Mucosa of descending colon (tissue), 3 donors: Measurements from ENCODE around the gene TC2N. TPM values are rescaled to one million over a fixed set of nuclear protein-coding genes. Genes with fewer than 3 reads are reported as not detected.
A peak's percentile ranks its signal among the peaks of the same experiment; 100 is the strongest.
"Not testable (repeated sequence)": the region's sequence is repeated elsewhere in the genome, so short reads cannot be mapped to it uniquely, and the experiment has no call there.

Experiments
- ATAC-seq: fragments of 200-7000 bp; cut with Tn5 transposase; one replicate; pipeline ENCODE4 v1.9.1; 2020; ENCODE audit warnings: mild to moderate bottlenecking, moderate library complexity
- DNase-seq, 3 donors: peaks; one replicate each; pipeline ENCODE4 v3.0.0-alpha.2; 2020
- H3K36me3 ChIP-seq: fragments of 200-600 bp; one replicate; pipeline ENCODE4 v1.8.0; 2021; ENCODE audit warnings: low read depth, mild to moderate bottlenecking
- H3K4me1 ChIP-seq: fragments of 200-600 bp; one replicate; pipeline ENCODE4 v1.8.0; 2021; ENCODE audit warnings: low read depth, mild to moderate bottlenecking
- H3K4me3 ChIP-seq: fragments of 200-600 bp; one replicate; pipeline ENCODE4 v1.8.0; 2021; ENCODE audit warnings: mild to moderate bottlenecking
- H3K9me3 ChIP-seq: fragments of 200-600 bp; one replicate; pipeline ENCODE4 v1.8.0; 2021; ENCODE audit warnings: mild to moderate bottlenecking
- intact Hi-C, 2 donors: fragments of 100-400 bp; cut with DNase I in 1 of 2; cut with micrococcal nuclease in 1 of 2; formaldehyde crosslinking; loops; one replicate each; pipeline versions ENCODE4 v1.11.0 to v1.11.1; 2022; cut with DNase I, micrococcal nuclease
- total RNA-seq, 3 donors: library from RNA; stranded (reverse); fragmentation: NEBNext Ultra II Directional in 2 of 3; extraction: Animal tissue kit (Norgen Biotek cat#: 25700) in 2 of 3; gene quantifications; one replicate each; pipeline versions ENCODE4 v1.2.1 to v1.2.4, GENCODE V29; 2021 to 2023
- TF ChIP-seq, protein P1 (sequence below): fragments of 200-600 bp; IDR thresholded peaks from one replicate; pipeline ENCODE4 v1.8.0; 2022; ENCODE audit warnings: antibody characterized with exemption, mild to moderate bottlenecking
- donor health status: DM: no; HTN: no; CAD: no; lungs with moderate emphysema.
- donor health status: DM: no; HTN: no; CAD: no.
- donor health status: DM: no; HTN: yes; CAD: no.

Gene TC2N
- total RNA-seq, 3 donors from 2014 or later: 39.0 to 75.1 (median 63.6) TPM

DNA sequence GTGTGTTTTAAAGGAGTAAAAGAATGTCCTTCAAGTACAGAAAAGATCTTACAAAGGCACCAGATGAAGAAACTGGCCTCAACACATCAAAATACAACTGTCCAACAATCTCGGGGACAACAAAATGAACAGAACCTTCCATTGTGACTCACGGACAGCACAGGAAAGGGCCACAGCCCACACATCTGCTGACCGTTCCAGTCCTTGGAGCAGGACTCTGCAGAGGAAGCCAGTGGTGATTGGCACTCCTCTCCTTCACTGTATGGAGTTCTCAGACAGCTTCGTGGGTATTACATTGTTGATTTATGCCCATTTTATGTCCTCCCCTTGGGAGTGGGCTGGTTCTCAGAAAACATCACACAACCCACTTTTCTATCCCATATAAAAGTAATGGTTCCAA lies 32.5 kb upstream of the TC2N start:
- no peaks in the 10 kb centered on the region for H3K9me3 ChIP-seq
- no peaks in the 10 kb centered on the region for H3K4me1 ChIP-seq
- DNase-seq (no peak), ATAC-seq (no peak)
- intact Hi-C loops: no loop called here
- TF ChIP-seq, protein P1, sequence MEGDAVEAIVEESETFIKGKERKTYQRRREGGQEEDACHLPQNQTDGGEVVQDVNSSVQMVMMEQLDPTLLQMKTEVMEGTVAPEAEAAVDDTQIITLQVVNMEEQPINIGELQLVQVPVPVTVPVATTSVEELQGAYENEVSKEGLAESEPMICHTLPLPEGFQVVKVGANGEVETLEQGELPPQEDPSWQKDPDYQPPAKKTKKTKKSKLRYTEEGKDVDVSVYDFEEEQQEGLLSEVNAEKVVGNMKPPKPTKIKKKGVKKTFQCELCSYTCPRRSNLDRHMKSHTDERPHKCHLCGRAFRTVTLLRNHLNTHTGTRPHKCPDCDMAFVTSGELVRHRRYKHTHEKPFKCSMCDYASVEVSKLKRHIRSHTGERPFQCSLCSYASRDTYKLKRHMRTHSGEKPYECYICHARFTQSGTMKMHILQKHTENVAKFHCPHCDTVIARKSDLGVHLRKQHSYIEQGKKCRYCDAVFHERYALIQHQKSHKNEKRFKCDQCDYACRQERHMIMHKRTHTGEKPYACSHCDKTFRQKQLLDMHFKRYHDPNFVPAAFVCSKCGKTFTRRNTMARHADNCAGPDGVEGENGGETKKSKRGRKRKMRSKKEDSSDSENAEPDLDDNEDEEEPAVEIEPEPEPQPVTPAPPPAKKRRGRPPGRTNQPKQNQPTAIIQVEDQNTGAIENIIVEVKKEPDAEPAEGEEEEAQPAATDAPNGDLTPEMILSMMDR: no peak
- H3K36me3 ChIP-seq: no peaks in the 10 kb centered on the region
- H3K4me3 ChIP-seq: no peak overlapping the region

DNA sequence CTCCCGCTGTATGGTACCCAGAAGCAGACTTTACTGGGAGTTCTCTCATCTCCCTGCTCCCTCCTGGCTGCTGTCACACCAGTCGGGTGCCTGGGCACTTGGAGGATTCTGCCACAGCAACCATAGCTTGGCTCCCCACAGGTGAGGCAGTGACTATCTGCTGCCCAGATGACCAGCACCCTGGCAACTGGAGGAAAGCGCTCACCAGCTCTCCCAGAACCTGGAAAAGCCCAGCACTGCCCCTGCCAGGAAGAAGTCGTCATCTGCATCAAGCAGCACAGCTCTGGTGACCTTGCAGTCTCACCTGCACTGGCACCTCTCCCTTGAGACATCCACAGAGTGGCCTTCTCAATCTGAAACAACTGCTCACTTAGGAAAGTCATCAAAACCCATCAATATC lies 31.9 kb upstream of the TC2N start:
- Histone ChIP-seq H3K9me3 (no peaks in the 10 kb centered on the region), H3K4me1 (no peaks in the 10 kb centered on the region), H3K4me3 (no peak overlapping the region), H3K36me3 (no peaks in the 10 kb centered on the region)
- peak; percentile 83 for ATAC-seq
- DNase-seq: peak in 1 of 3 donors; percentile 62
- TF ChIP-seq, protein P1: no peak
- intact Hi-C loops: no loop called here

DNA sequence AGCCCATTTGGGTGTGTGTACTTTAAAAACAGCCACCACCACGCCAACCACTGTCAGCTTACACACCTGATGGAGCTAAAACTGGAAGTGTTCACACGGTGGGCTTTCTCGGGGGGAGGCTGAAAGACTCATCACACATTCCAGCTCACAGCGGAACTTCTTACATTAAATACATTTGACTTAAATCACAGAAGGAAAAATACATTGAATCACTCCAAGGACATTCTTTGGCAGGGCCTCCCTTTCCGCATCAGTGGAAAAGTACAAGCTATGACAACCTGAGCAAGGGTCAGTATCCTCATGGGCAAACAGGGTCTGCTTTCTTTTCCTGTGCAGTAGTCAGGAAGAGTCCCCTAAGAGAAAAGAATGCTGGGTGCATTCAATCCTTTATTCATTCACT lies 31.0 kb upstream of the TC2N start:
- Histone ChIP-seq H3K9me3 (no peaks in the 10 kb centered on the region), H3K36me3 (no peaks in the 10 kb centered on the region), H3K4me1 (no peaks in the 10 kb centered on the region), H3K4me3 (no peak overlapping the region)
- ATAC-seq: no peak
- DNase-seq: no peak
- TF ChIP-seq, protein P1: no peak
- intact Hi-C loops: no loop called here

DNA sequence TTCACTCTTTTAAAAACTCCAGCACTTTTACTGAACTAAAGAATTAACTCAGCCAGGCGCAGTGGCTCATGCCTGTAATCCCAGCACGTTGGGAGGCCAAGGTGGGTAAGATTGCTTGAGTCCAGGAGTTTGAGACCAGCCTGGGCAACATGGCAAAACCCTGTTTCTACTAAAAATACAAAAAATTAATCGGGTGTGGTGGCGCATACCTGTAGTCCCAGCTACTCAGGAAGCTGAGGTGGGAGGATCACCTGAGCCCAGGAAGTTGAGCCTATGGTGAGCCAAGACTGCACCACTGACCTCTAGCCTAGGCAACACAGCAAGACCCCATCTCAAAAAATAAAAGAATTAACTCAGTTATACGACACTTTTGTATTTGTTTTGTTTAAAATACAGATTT lies 30.4 kb upstream of the TC2N start:
- H3K9me3 ChIP-seq, intact Hi-C loops, H3K4me1 ChIP-seq, ATAC-seq, H3K4me3 ChIP-seq, DNase-seq, H3K36me3 ChIP-seq: not testable (repeated sequence)

DNA sequence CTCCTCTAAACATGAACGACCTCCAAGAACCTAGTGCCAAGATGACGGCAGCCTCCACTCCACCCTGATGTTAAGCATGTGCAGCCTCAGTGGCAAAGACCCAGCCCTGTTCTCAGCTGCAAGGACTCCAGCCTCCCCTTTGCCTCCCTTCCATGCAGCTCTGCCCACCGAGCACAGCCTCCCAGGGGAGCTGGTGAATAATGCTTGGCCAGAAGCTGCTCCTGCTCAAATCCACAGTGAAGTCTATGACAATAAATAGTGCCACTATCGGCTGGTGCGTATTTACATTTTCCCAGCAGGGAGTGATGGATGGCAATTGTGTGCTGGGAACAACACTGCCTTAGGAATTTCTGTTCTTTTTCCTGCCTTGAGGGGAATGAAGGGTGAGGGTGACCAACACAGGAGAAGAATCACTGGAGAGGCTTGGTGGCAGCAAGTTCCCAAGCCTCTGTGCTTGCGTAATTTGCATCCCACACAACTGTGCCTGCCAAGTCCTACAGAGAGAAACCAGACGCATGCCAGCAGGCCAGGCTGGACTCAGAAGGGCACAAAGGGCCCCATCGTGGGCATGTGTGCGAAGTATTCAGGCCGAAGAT lies 29.9 kb upstream of the TC2N start:
- no peaks in the 10 kb centered on the region for H3K4me1 ChIP-seq
- no peak overlapping the region for H3K4me3 ChIP-seq
- TF ChIP-seq, protein P1: no peak
- DNase-seq: no peak
- intact Hi-C loops: no loop called here
- H3K36me3 ChIP-seq: no peaks in the 10 kb centered on the region
- H3K9me3 ChIP-seq: no peaks in the 10 kb centered on the region
- no peak for ATAC-seq

DNA sequence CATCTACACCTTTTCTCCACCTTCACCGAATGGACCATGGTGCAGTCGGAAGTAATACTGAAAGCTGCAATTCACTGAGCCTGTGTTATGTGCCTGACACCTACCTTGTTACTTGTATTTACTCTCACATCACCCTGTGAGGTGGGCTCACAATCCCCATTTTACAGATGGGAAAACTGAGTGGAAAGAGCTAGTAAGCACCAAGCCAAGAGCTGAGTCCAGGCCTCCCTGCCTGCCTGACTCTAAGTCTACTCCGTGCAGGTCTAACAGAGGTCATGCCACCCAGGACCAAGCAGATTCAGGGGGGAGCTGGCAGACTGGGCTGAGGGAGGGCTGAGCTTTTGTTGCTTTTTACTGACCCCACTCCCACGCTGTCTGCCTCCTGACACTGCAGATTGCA lies 29.1 kb upstream of the TC2N start:
- ATAC-seq: no peak
- TF ChIP-seq, protein P1: no peak
- H3K9me3 ChIP-seq: no peaks in the 10 kb centered on the region
- H3K4me3 ChIP-seq: no peak overlapping the region
- H3K4me1 ChIP-seq: no peaks in the 10 kb centered on the region
- intact Hi-C loops: no loop called here
- DNase-seq: no peak
- no peaks in the 10 kb centered on the region for H3K36me3 ChIP-seq
